ENCODE measurements around the gene SLC18A3. TPM values are rescaled to one million over a fixed set of nuclear protein-coding genes. Genes with fewer than 3 reads are reported as not detected.
A peak's percentile ranks its signal among the peaks of the same experiment; 100 is the strongest.

Gene SLC18A3
- total RNA-seq, 2 experiments from 2014 or later = not detected

- POLR2A ChIA-PET = no interaction called here
- Histone ChIP-seq H3K27ac (ENCODE audit: low read depth in 1 of 2, low read length in 2 of 2) (no peak overlapping the region), H3K4me3 (ENCODE audit: low read length) (no peak overlapping the region), H3K27me3 (ENCODE audit: control insufficient read depth in 1 of 2, insufficient read depth in 2 of 2, low read length in 2 of 2) (peaks cover 3 to 6% of the 10 kb centered on the region in 2 experiments), H3K36me3 (ENCODE audit: insufficient read depth, low read length) (no peaks in the 10 kb centered on the region), H3K4me1 (ENCODE audit: insufficient read depth, low read length) (peaks cover 4% of the 10 kb centered on the region), H3K9me3 (ENCODE audit: control insufficient read depth in 1 of 2, insufficient read depth in 1 of 2, low read length in 2 of 2) (peaks cover 0 to 16% of the 10 kb centered on the region in 2 experiments)
- H3K9me3 Mint-ChIP-seq = no peaks in the 10 kb centered on the region
- H3K36me3 Mint-ChIP-seq (ENCODE audit: low read depth) = no peaks in the 10 kb centered on the region
- no peak for TF ChIP-seq CTCF (IDR thresholded peaks at IDR 0.05)
- DNase-seq (no peak), ATAC-seq (ENCODE audit: poor library complexity) (no peak)
- H3K4me1 Mint-ChIP-seq (ENCODE audit: low read depth) = no peaks in the 10 kb centered on the region
- CTCF ChIA-PET = no interaction called here
- H3K27me3 Mint-ChIP-seq = peaks cover 28% of the 10 kb centered on the region
- no peak overlapping the region for H3K4me3 Mint-ChIP-seq
- H3K27ac Mint-ChIP-seq = no peak overlapping the region
- intact Hi-C loops (cut with DNase I, micrococcal nuclease) = no loop called here
Observed at GRCh38 chr10:49647554-49647953, 37.4 kb downstream of the SLC18A3 start.

GRCh38 chr10:49647985-49648795, 38.1 kb downstream of the SLC18A3 start:
- H3K9me3 ChIP-seq (ENCODE audit: control insufficient read depth in 1 of 2, insufficient read depth in 1 of 2, low read length in 2 of 2) = peaks cover 0 to 13% of the 10 kb centered on the region in 2 experiments
- H3K4me1 ChIP-seq (ENCODE audit: insufficient read depth, low read length) = peaks cover 4% of the 10 kb centered on the region
- no peak for TF ChIP-seq CTCF (IDR thresholded peaks at IDR 0.05)
- ChIA-PET POLR2A (no interaction called here), CTCF (no interaction called here)
- H3K36me3 ChIP-seq (ENCODE audit: insufficient read depth, low read length) = no peaks in the 10 kb centered on the region
- Mint-ChIP-seq H3K9me3 (no peaks in the 10 kb centered on the region), H3K27ac (no peak overlapping the region), H3K4me1 (ENCODE audit: low read depth) (no peaks in the 10 kb centered on the region), H3K4me3 (no peak overlapping the region), H3K36me3 (ENCODE audit: low read depth) (no peaks in the 10 kb centered on the region), H3K27me3 (peaks cover 29% of the 10 kb centered on the region)
- no peak overlapping the region for H3K27ac ChIP-seq (ENCODE audit: low read depth in 1 of 2, low read length in 2 of 2)
- DNase-seq (no peak), ATAC-seq (ENCODE audit: poor library complexity) (no peak)
- no peak overlapping the region for H3K4me3 ChIP-seq (ENCODE audit: low read length)
- intact Hi-C loops (cut with DNase I, micrococcal nuclease) = no loop called here
- H3K27me3 ChIP-seq (ENCODE audit: control insufficient read depth in 1 of 2, insufficient read depth in 2 of 2, low read length in 2 of 2) = peaks cover 3 to 4% of the 10 kb centered on the region in 2 experiments

- Mint-ChIP-seq H3K9me3 (no peaks in the 10 kb centered on the region), H3K4me1 (ENCODE audit: low read depth) (no peaks in the 10 kb centered on the region), H3K27ac (no peak overlapping the region), H3K36me3 (ENCODE audit: low read depth) (no peaks in the 10 kb centered on the region), H3K4me3 (no peak overlapping the region), H3K27me3 (peaks cover 22% of the 10 kb centered on the region)
- DNase-seq (peak in 1 of 14 experiments; percentile 5), ATAC-seq (ENCODE audit: poor library complexity) (no peak)
- intact Hi-C loops (cut with DNase I, micrococcal nuclease) = no loop called here
- Histone ChIP-seq H3K27ac (ENCODE audit: low read depth in 1 of 2, low read length in 2 of 2) (no peak overlapping the region), H3K9me3 (ENCODE audit: control insufficient read depth in 1 of 2, insufficient read depth in 1 of 2, low read length in 2 of 2) (peaks cover 0 to 6% of the 10 kb centered on the region in 2 experiments), H3K4me1 (ENCODE audit: insufficient read depth, low read length) (peaks cover 4% of the 10 kb centered on the region), H3K27me3 (ENCODE audit: control insufficient read depth in 1 of 2, insufficient read depth in 2 of 2, low read length in 2 of 2) (peaks cover 0 to 4% of the 10 kb centered on the region in 2 experiments), H3K36me3 (ENCODE audit: insufficient read depth, low read length) (no peaks in the 10 kb centered on the region), H3K4me3 (ENCODE audit: low read length) (no peak overlapping the region)
- ChIA-PET POLR2A (no interaction called here), CTCF (no interaction called here)
- no peak for TF ChIP-seq CTCF (IDR thresholded peaks at IDR 0.05)
Observed at GRCh38 chr10:49649294-49649693, 39.2 kb downstream of the SLC18A3 start.
